GM12878 (cell line): ENCODE data around the gene RPRD1A.

Experiments
- BRCA1 ChIP-seq: IDR thresholded peaks from 2 replicates; pipeline ENCODE4 v1.6.1; 2011; ENCODE audit warnings: low read depth, low read length, improper control_type of control experiment
- CREB1 ChIP-seq: IDR thresholded peaks from 2 replicates; pipeline ENCODE4 v1.6.1; 2012; ENCODE audit warnings: low read depth, mild to moderate bottlenecking, inconsistent platforms
- IRF3 ChIP-seq: fragments of 450-650 bp; IDR thresholded peaks from 2 replicates; pipeline ENCODE4 v1.6.1; 2014; ENCODE audit warnings: mild to moderate bottlenecking
- POLR2A ChIP-seq: IDR thresholded peaks from 2 replicates; pipeline ENCODE4 v1.6.1; 2011; ENCODE audit warnings: low read depth, mild to moderate bottlenecking, low read length
- YY1 ChIP-seq: IDR thresholded peaks from 2 replicates; pipeline ENCODE4 v1.6.1; 2011; ENCODE audit warnings: low read depth, mild to moderate bottlenecking, low read length

- TF ChIP-seq CREB1 = no peak
- no peak for TF ChIP-seq POLR2A
- TF ChIP-seq BRCA1 = no peak
- TF ChIP-seq IRF3 = no peak
- no peak for TF ChIP-seq YY1
These were observed 40.8 kb upstream of the RPRD1A start for GRCh38 chr18:36108196-36108595.
